PC-3 (cell line): ENCODE data around the gene GPX5. TPM values are rescaled to one million over a fixed set of nuclear protein-coding genes. Genes with fewer than 3 reads are reported as not detected.

Experiments used
- ATAC-seq: fragments of 200-7000 bp; cut with Tn5 transposase; 2 replicates; pipeline ENCODE4 v1.9.1; 2020; ENCODE audit warnings: mild to moderate bottlenecking, moderate library complexity
- BruUV-seq: library from RNA; stranded (reverse); fragments of 400-500 nt; replicated peaks from 2 replicates; lab custom pipeline; 2021; lab: Mats Ljungman, UMichigan
- CTCF ChIA-PET: fragments of 300-600 bp; sonication (Branson Sonifier 250); formaldehyde crosslinking; loops from one replicate; lab custom pipeline; 2022; ENCODE audit warnings: antibody characterized with exemption; lab: Charles Lee
- POLR2A ChIA-PET: fragments of 300-600 bp; sonication (Branson Sonifier 250); formaldehyde crosslinking; loops from one replicate; lab custom pipeline; 2022; ENCODE audit warnings: antibody characterized with exemption; ENCODE audit not compliant: unreplicated experiment; lab: Charles Lee
- DNase-seq: peaks from one replicate; pipeline ENCODE4 v3.0.0-alpha.2; 2015
- H2AFZ ChIP-seq: fragments of 300-600 bp; sonication (generic); 2 replicates; pipeline ENCODE4 v1.6.0; 2016; ENCODE audit warnings: antibody characterized with exemption, low read length
- H3F3A ChIP-seq: fragments of 300-600 bp; sonication (generic); one replicate; pipeline ENCODE4 v1.6.0; 2017; ENCODE audit warnings: antibody characterized with exemption, low read length, control low read depth, mild to moderate bottlenecking; ENCODE audit not compliant: unreplicated experiment
- H3K27ac ChIP-seq: fragments of 300-600 bp; sonication (generic); 2 replicates; pipeline ENCODE4 v1.5.1; 2016; ENCODE audit warnings: mild to moderate bottlenecking, low read length
- H3K27me3 ChIP-seq: fragments of 300-600 bp; sonication (generic); 2 replicates; pipeline ENCODE4 v1.6.1; 2016; ENCODE audit warnings: low read length, mixed read lengths
- H3K36me3 ChIP-seq: fragments of 300-600 bp; sonication (generic); 2 replicates; pipeline ENCODE4 v1.6.1; 2016; ENCODE audit warnings: low read depth, mixed run types, low read length, mixed read lengths
- H3K4me1 ChIP-seq: fragments of 300-600 bp; sonication (generic); 2 replicates; pipeline ENCODE4 v1.5.1; 2016; ENCODE audit warnings: low read length; ENCODE audit not compliant: insufficient read depth
- H3K4me2 ChIP-seq: fragments of 300-600 bp; sonication (generic); 2 replicates; pipeline ENCODE4 v1.6.0; 2016; ENCODE audit warnings: low read length
- H3K4me3 ChIP-seq: fragments of 300-600 bp; sonication (generic); 2 replicates; pipeline ENCODE4 v1.5.1; 2016; ENCODE audit warnings: mild to moderate bottlenecking, low read length, mixed read lengths
- H3K79me2 ChIP-seq: fragments of 300-600 bp; sonication (generic); 2 replicates; pipeline ENCODE4 v1.6.1; 2017; ENCODE audit warnings: low read length, mixed read lengths
- H3K9ac ChIP-seq: fragments of 300-600 bp; sonication (generic); 2 replicates; pipeline ENCODE4 v1.6.0; 2016; ENCODE audit warnings: mild to moderate bottlenecking, low read length
- H3K9me2 ChIP-seq: fragments of 300-600 bp; sonication (generic); replicated peaks from 2 replicates; pipeline ENCODE4 v1.6.1; 2016; ENCODE audit warnings: mixed run types, low read length, mixed read lengths
- H3K9me3 ChIP-seq: fragments of 300-600 bp; sonication (generic); 2 replicates; pipeline ENCODE4 v1.6.1; 2016; ENCODE audit warnings: low read length, mixed read lengths
- H4K20me1 ChIP-seq: fragments of 300-600 bp; sonication (generic); 2 replicates; pipeline ENCODE4 v1.6.1; 2016; ENCODE audit warnings: low read length, mixed read lengths
- EZH2 ChIP-seq: fragments of 300-600 bp; sonication (generic); IDR thresholded peaks from one replicate; pipeline ENCODE4 v1.6.1; 2017; ENCODE audit warnings: antibody characterized with exemption, mild to moderate bottlenecking, low read length; ENCODE audit not compliant: unreplicated experiment
- EZH2phosphoT487 ChIP-seq: fragments of 300-600 bp; sonication (generic); IDR thresholded peaks from 2 replicates; pipeline ENCODE4 v1.6.1; 2018; ENCODE audit warnings: mild to moderate bottlenecking, antibody characterized with exemption, low read length, borderline replicate concordance
- intact Hi-C: fragments of 100-400 bp; cut with micrococcal nuclease; formaldehyde crosslinking; loops from 2 replicates; pipeline ENCODE4 v1.9.0; 2023
- total RNA-seq: library from RNA; depleted of rRNA; stranded (reverse); fragments of >200 nt; gene quantifications from 2 replicates; pipeline ENCODE4 v1.2.3, GENCODE V29; 2014
- TF ChIP-seq, protein P1 (sequence below): fragments of 300-600 bp; sonication (generic); conservative IDR thresholded peaks from 2 replicates; pipeline ENCODE4 v1.5.1; 2017; ENCODE audit warnings: antibody characterized with exemption, low read depth, mild to moderate bottlenecking, low read length

GPX5 gene
- total RNA-seq, 1 experiment from 2014 or later = not detected

GRCh38 chr6:28523241-28523622 lies 2.4 kb upstream of the GPX5 start:
- no peaks in the 10 kb centered on the region for H3K9me3 ChIP-seq
- no peaks in the 10 kb centered on the region for H3K79me2 ChIP-seq
- peaks cover 74% of the 10 kb centered on the region for H3K27me3 ChIP-seq
- CTCF ChIA-PET = no interaction called here
- no peaks in the 10 kb centered on the region for H3K36me3 ChIP-seq
- no peak overlapping the region for H3K27ac ChIP-seq
- DNase-seq = no peak
- H3K9ac ChIP-seq = no peak overlapping the region
- no peaks in the 10 kb centered on the region for H3F3A ChIP-seq
- TF ChIP-seq EZH2 (no peak), EZH2phosphoT487 (no peak)
- TF ChIP-seq, protein P1, sequence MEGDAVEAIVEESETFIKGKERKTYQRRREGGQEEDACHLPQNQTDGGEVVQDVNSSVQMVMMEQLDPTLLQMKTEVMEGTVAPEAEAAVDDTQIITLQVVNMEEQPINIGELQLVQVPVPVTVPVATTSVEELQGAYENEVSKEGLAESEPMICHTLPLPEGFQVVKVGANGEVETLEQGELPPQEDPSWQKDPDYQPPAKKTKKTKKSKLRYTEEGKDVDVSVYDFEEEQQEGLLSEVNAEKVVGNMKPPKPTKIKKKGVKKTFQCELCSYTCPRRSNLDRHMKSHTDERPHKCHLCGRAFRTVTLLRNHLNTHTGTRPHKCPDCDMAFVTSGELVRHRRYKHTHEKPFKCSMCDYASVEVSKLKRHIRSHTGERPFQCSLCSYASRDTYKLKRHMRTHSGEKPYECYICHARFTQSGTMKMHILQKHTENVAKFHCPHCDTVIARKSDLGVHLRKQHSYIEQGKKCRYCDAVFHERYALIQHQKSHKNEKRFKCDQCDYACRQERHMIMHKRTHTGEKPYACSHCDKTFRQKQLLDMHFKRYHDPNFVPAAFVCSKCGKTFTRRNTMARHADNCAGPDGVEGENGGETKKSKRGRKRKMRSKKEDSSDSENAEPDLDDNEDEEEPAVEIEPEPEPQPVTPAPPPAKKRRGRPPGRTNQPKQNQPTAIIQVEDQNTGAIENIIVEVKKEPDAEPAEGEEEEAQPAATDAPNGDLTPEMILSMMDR = no peak
- ATAC-seq = no peak
- H3K4me2 ChIP-seq = no peak overlapping the region
- intact Hi-C loops = no loop called here
- H2AFZ ChIP-seq = no peak overlapping the region
- no peaks in the 10 kb centered on the region for H4K20me1 ChIP-seq
- no peak overlapping the region for H3K4me3 ChIP-seq
- no TSS peak for BruUV-seq
- POLR2A ChIA-PET = no interaction called here
- no peaks in the 10 kb centered on the region for H3K9me2 ChIP-seq
- no peaks in the 10 kb centered on the region for H3K4me1 ChIP-seq

- ATAC-seq (no peak), DNase-seq (no peak)
- Histone ChIP-seq H3K4me2 (no peak overlapping the region), H3K36me3 (no peaks in the 10 kb centered on the region), H3K9ac (no peak overlapping the region), H3K79me2 (no peaks in the 10 kb centered on the region), H3K27me3 (peaks cover 51% of the 10 kb centered on the region), H4K20me1 (no peaks in the 10 kb centered on the region), H2AFZ (no peak overlapping the region), H3K4me1 (no peaks in the 10 kb centered on the region), H3K4me3 (no peak overlapping the region), H3K9me3 (no peaks in the 10 kb centered on the region), H3F3A (no peaks in the 10 kb centered on the region), H3K27ac (no peak overlapping the region), H3K9me2 (no peaks in the 10 kb centered on the region)
- no TSS peak for BruUV-seq
- ChIA-PET CTCF (no interaction called here), POLR2A (no interaction called here)
- intact Hi-C loops = no loop called here
- TF ChIP-seq EZH2 (no peak), EZH2phosphoT487 (no peak)
- TF ChIP-seq, protein P1 = no peak
These were observed 5.1 kb downstream of the GPX5 start for GRCh38 chr6:28530777-28531176.

DNA sequence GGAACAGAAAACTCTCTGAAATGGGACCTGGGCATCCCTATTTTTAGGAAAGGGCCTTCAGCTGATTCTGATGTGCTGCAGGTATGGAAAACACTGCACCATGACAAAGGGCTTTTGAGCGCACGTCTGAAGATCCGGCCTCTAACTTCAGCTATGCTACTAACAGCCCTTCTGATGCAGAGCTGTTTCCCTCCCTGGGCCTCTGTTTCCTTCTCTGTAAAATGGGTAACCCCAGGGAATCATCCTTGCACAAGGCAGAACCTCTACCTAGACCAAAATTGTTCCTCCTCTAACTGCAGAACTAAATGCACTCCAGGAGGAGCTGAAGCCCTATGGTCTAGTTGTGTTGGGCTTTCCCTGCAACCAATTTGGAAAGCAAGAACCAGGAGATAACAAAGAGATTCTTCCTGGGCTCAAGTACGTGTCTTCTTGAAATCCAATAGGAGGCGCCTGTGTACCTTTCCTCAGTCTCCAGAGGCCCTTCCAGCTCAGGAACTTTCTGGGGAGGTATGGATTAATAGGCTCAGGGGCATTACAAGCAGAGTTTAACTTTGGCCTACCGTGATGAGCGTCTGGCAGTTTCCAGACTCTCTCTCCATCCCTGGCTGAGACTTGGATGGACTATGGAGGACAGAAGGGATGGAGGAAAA lies 5.9 kb downstream of the GPX5 start:
- no TSS peak for BruUV-seq

More for the DNA sequence above, 5.9 kb downstream of the GPX5 start:
- no peak overlapping the region for H3K9ac ChIP-seq
- ATAC-seq (no peak), DNase-seq (peak; percentile 14)
- peaks cover 49% of the 10 kb centered on the region for H3K27me3 ChIP-seq
- intact Hi-C loops = no loop called here
- H3K4me3 ChIP-seq = no peak overlapping the region
- no peak overlapping the region for H2AFZ ChIP-seq
- no peaks in the 10 kb centered on the region for H4K20me1 ChIP-seq
- H3K36me3 ChIP-seq = no peaks in the 10 kb centered on the region
- no peaks in the 10 kb centered on the region for H3F3A ChIP-seq
- POLR2A ChIA-PET = no interaction called here
- H3K4me1 ChIP-seq = no peaks in the 10 kb centered on the region
- H3K9me2 ChIP-seq = no peaks in the 10 kb centered on the region
- no peak overlapping the region for H3K4me2 ChIP-seq
- H3K27ac ChIP-seq = no peak overlapping the region
- CTCF ChIA-PET = no interaction called here
- TF ChIP-seq, protein P1 = peak; percentile 32; the same call in 1 of the 2 replicates
- TF ChIP-seq EZH2phosphoT487 = no peak
- no peaks in the 10 kb centered on the region for H3K79me2 ChIP-seq
- no peaks in the 10 kb centered on the region for H3K9me3 ChIP-seq
